HG03432 (cell line): ENCODE results near the gene PTPRG.

Source experiments
- ATAC-seq: cut with Tn5 transposase; IDR thresholded peaks from one replicate; pipeline ENCODE4 v1.9.1; 2021; ENCODE audit warnings: mild to moderate bottlenecking, moderate library complexity; ENCODE audit not compliant: unreplicated experiment

Gene PTPRG

GRCh38 chr3:61562042-61562720, 810 bp downstream of the PTPRG start:
- no peak for ATAC-seq

- no peak for ATAC-seq
Observed at GRCh38 chr3:61562721-61563312, 1.4 kb downstream of the PTPRG start.

GRCh38 chr3:61563313-61564271, 2.2 kb downstream of the PTPRG start:
- no peak for ATAC-seq

GRCh38 chr3:61564395-61565059, 3.2 kb downstream of the PTPRG start:
- ATAC-seq, result no peak

- ATAC-seq, result no peak
Observed at GRCh38 chr3:61565569-61565968, 4.2 kb downstream of the PTPRG start.

- no peak for ATAC-seq
Observed at GRCh38 chr3:61568127-61568526, 6.8 kb downstream of the PTPRG start.

- ATAC-seq, result no peak
Observed at GRCh38 chr3:61569856-61570580, 8.6 kb downstream of the PTPRG start.

GRCh38 chr3:61570813-61571212, 9.4 kb downstream of the PTPRG start:
- no peak for ATAC-seq

GRCh38 chr3:61571516-61572336, 10.4 kb downstream of the PTPRG start:
- ATAC-seq, result no peak

GRCh38 chr3:61572879-61573278, 11.5 kb downstream of the PTPRG start:
- ATAC-seq, result no peak

- ATAC-seq, result no peak
Observed at GRCh38 chr3:61573441-61573840, 12.1 kb downstream of the PTPRG start.

- ATAC-seq, result no peak
Observed at GRCh38 chr3:61574854-61575253, 13.5 kb downstream of the PTPRG start.

GRCh38 chr3:61575893-61576292, 14.5 kb downstream of the PTPRG start:
- no peak for ATAC-seq

GRCh38 chr3:61577760-61578159, 16.4 kb downstream of the PTPRG start:
- no peak for ATAC-seq

- ATAC-seq, result no peak
Observed at GRCh38 chr3:61578667-61579367, 17.4 kb downstream of the PTPRG start.

- no peak for ATAC-seq
Observed at GRCh38 chr3:61579685-61580084, 18.3 kb downstream of the PTPRG start.

- no peak for ATAC-seq
Observed at GRCh38 chr3:61580982-61581643, 19.7 kb downstream of the PTPRG start.

GRCh38 chr3:61582287-61582686, 20.9 kb downstream of the PTPRG start:
- ATAC-seq, result no peak

- ATAC-seq, result no peak
Observed at GRCh38 chr3:61582846-61583245, 21.5 kb downstream of the PTPRG start.
